HCT116 (cell line): Measurements from ENCODE around the gene NOP14. TPM values are rescaled to one million over a fixed set of nuclear protein-coding genes. Genes with fewer than 3 reads are reported as not detected.

Source experiments
- ATAC-seq: fragments of 200-7000 bp; cut with Tn5 transposase; 2 replicates; pipeline ENCODE4 v1.9.1; 2020; ENCODE audit warnings: mild to moderate bottlenecking, moderate library complexity
- BruUV-seq: library from RNA; stranded (reverse); fragments of 400-500 nt; replicated peaks from 2 replicates; lab custom pipeline; 2021; lab: Mats Ljungman, UMichigan
- CTCF ChIA-PET: fragments of 300-600 bp; sonication (Branson Sonifier 250); formaldehyde crosslinking; loops from one replicate; lab custom pipeline; 2021; ENCODE audit warnings: antibody characterized with exemption; lab: Charles Lee
- POLR2A ChIA-PET: fragments of 300-600, 350-600 bp; sonication (Branson Sonifier 250); formaldehyde crosslinking; loops from one replicate; lab custom pipeline; 2021; ENCODE audit warnings: antibody characterized with exemption; lab: Charles Lee
- RAD21 ChIA-PET, 2 experiments: fragments of 300-600 bp; sonication (Branson Sonifier 250); formaldehyde crosslinking; loops; one replicate each; lab custom pipeline; 2023; ENCODE audit warnings: low total read pairs in 2 of 2; ENCODE audit not compliant: uncharacterized antibody in 2 of 2, unreplicated experiment in 2 of 2, low non-redundant PET in 1 of 2; lab: Charles Lee
- DNase-seq: peaks from one replicate; pipeline ENCODE4 v3.0.0-alpha.2; 2010; ENCODE audit warnings: low read depth, low spot score
- H2AFZ ChIP-seq: fragments of 200-600 bp; shearing (Covaris generic), sonication (generic); 2 replicates; pipeline ENCODE4 v1.6.1; 2017; ENCODE audit warnings: low read depth, mixed run types, mixed read lengths, antibody characterized with exemption, low read length; ENCODE audit not compliant: poor library complexity, severe bottlenecking
- H3K27ac ChIP-seq: 2 replicates; pipeline ENCODE4 v1.5.1; 2012; ENCODE audit warnings: low read depth, low read length
- H3K27me3 ChIP-seq: fragments of 200-600 bp; sonication (generic); 2 replicates; pipeline ENCODE4 v1.6.1; 2016; ENCODE audit warnings: mixed run types, low read length, mixed read lengths; ENCODE audit not compliant: insufficient read depth
- H3K36me3 ChIP-seq, 2 experiments: fragments of 200-500 bp in 1 of 2; fragments of 200-600 bp in 1 of 2; sonication (Bioruptor generic) in 1 of 2; sonication (generic) in 1 of 2; 2 replicates each; pipeline versions ENCODE4 v1.5.1 to v1.6.1; 2014 to 2016; ENCODE audit warnings: low read length in 2 of 2, inconsistent platforms in 1 of 2, mixed read lengths in 1 of 2, mixed run types in 1 of 2; ENCODE audit not compliant: insufficient read depth in 2 of 2, control insufficient read depth in 1 of 2
- H3K4me1 ChIP-seq, 2 experiments: fragments of 200-600 bp in 1 of 2; sonication (generic) in 1 of 2; 2 replicates each; pipeline versions ENCODE4 v1.5.1 to v1.6.1; 2012 to 2017; ENCODE audit warnings: low read length in 2 of 2, inconsistent platforms in 1 of 2, mild to moderate bottlenecking in 1 of 2, mixed read lengths in 1 of 2, mixed run types in 1 of 2, moderate library complexity in 1 of 2; ENCODE audit not compliant: insufficient read depth in 2 of 2, control insufficient read depth in 1 of 2
- H3K4me2 ChIP-seq: fragments of 200-600 bp; sonication (generic); 2 replicates; pipeline ENCODE4 v1.6.1; 2017; ENCODE audit warnings: mixed run types, low read length, mixed read lengths
- H3K4me3 ChIP-seq, 2 experiments: fragments of 200-600 bp in 1 of 2; sonication (generic) in 1 of 2; replicated peaks in 1 of 2; 2 replicates each; pipeline ENCODE4 v1.5.1; 2011 to 2016; ENCODE audit warnings: low read length in 2 of 2, control low read depth in 1 of 2, low read depth in 1 of 2, mild to moderate bottlenecking in 1 of 2, mixed read lengths in 1 of 2, mixed run types in 1 of 2
- H3K79me2 ChIP-seq: fragments of 200-600 bp; sonication (generic); 2 replicates; pipeline ENCODE4 v1.6.1; 2017; ENCODE audit warnings: mild to moderate bottlenecking, mixed run types, low read length, moderate library complexity, mixed read lengths; ENCODE audit not compliant: insufficient read depth
- H3K9ac ChIP-seq: fragments of 200-600 bp; sonication (generic); 2 replicates; pipeline ENCODE4 v1.6.1; 2016; ENCODE audit warnings: low read length, mixed read lengths
- H3K9me2 ChIP-seq: fragments of 200-600 bp; sonication (generic), shearing (Covaris generic); 2 replicates; pipeline ENCODE4 v1.6.1; 2017; ENCODE audit warnings: mixed run types, mild to moderate bottlenecking, moderate library complexity; ENCODE audit not compliant: insufficient read depth
- H3K9me3 ChIP-seq, 2 experiments: fragments of 200-500 bp in 1 of 2; fragments of 200-600 bp in 1 of 2; sonication (Bioruptor generic) in 1 of 2; sonication (generic) in 1 of 2; 2 replicates each; pipeline ENCODE4 v1.6.1; 2014 to 2017; ENCODE audit warnings: low read length in 2 of 2, mixed read lengths in 2 of 2, inconsistent platforms in 1 of 2, low read depth in 1 of 2, mild to moderate bottlenecking in 1 of 2, mixed run types in 1 of 2, moderate library complexity in 1 of 2; ENCODE audit not compliant: control insufficient read depth in 1 of 2, insufficient read depth in 1 of 2
- H4K20me1 ChIP-seq: fragments of 200-600 bp; sonication (generic), shearing (Covaris generic); 2 replicates; pipeline ENCODE4 v1.6.1; 2017; ENCODE audit warnings: mixed run types, mild to moderate bottlenecking, moderate library complexity; ENCODE audit not compliant: insufficient read depth
- CEBPB ChIP-seq: IDR thresholded peaks from 2 replicates; pipeline ENCODE4 v1.6.1; 2012; ENCODE audit warnings: low read depth
- EGR1 ChIP-seq: IDR thresholded peaks from 2 replicates; pipeline ENCODE4 v1.6.1; 2012; ENCODE audit warnings: low read depth
- EZH2 ChIP-seq: fragments of 200-600 bp; sonication (generic); IDR thresholded peaks from 2 replicates; pipeline ENCODE4 v1.6.1; 2017; ENCODE audit warnings: antibody characterized with exemption, mixed run types
- EZH2phosphoT487 ChIP-seq: fragments of 200-600 bp; IDR thresholded peaks from 2 replicates; pipeline ENCODE4 v1.6.1; 2018; ENCODE audit warnings: antibody characterized with exemption, borderline replicate concordance
- JUND ChIP-seq: IDR thresholded peaks from 2 replicates; pipeline ENCODE4 v1.6.1; 2012
- POLR2A ChIP-seq: IDR thresholded peaks from 2 replicates; pipeline ENCODE4 v1.7.0; 2011; ENCODE audit warnings: borderline replicate concordance; ENCODE audit not compliant: insufficient read depth, insufficient read length; ENCODE audit errors: extremely low read depth
- REST ChIP-seq: IDR thresholded peaks from 2 replicates; pipeline ENCODE4 v1.6.1; 2012; ENCODE audit warnings: low read depth
- SIN3A ChIP-seq: IDR thresholded peaks from 2 replicates; pipeline ENCODE4 v1.6.1; 2012; ENCODE audit warnings: low read depth
- SP1 ChIP-seq: IDR thresholded peaks from 2 replicates; pipeline ENCODE4 v1.6.1; 2012; ENCODE audit warnings: low read depth
- YY1 ChIP-seq: IDR thresholded peaks from 2 replicates; pipeline ENCODE4 v1.6.1; 2011; ENCODE audit warnings: low read length, low read depth, moderate library complexity, mild to moderate bottlenecking; ENCODE audit not compliant: insufficient replicate concordance; ENCODE audit errors: extremely low read depth
- ZBTB33 ChIP-seq: IDR thresholded peaks from 2 replicates; pipeline ENCODE4 v1.6.1; 2011; ENCODE audit warnings: mild to moderate bottlenecking, low read length, moderate library complexity; ENCODE audit not compliant: insufficient replicate concordance; ENCODE audit errors: extremely low read depth
- intact Hi-C: fragments of 100-400 bp; cut with micrococcal nuclease; formaldehyde crosslinking; loops from 2 replicates; pipeline ENCODE4 v1.10.0; 2022
- total RNA-seq: library from RNA; stranded (reverse); gene quantifications from one replicate; pipeline ENCODE4 v1.2.1, GENCODE V29; 2021; ENCODE audit not compliant: unreplicated experiment

The NOP14 gene
- total RNA-seq, 1 experiment from 2014 or later, result 67.3 TPM

GRCh38 chr4:2933566-2934076 lies 29.6 kb downstream of the NOP14 start:
- Histone ChIP-seq H3K4me2 (peak overlapping the region; percentile 89), H3K27ac (peak overlapping the region; percentile 73), H3K79me2 (peaks cover 36% of the 10 kb centered on the region), H3K9me2 (no peaks in the 10 kb centered on the region), H3K36me3 (peaks cover 3 to 41% of the 10 kb centered on the region in 2 experiments; a peak in 2 of 4 replicates), H3K9me3 (no peaks in the 10 kb centered on the region), H3K4me3 (peak overlapping the region; percentile 65 to 95), H3K9ac (peak overlapping the region; percentile 74), H2AFZ (no peak overlapping the region), H3K27me3 (no peaks in the 10 kb centered on the region), H4K20me1 (peaks cover 5% of the 10 kb centered on the region; the same call in 1 of the 2 replicates), H3K4me1 (peaks cover 24 to 41% of the 10 kb centered on the region in 2 experiments)
- TF ChIP-seq SIN3A (no peak), REST (no peak), ZBTB33 (no peak), POLR2A (no peak), SP1 (no peak), EZH2 (no peak), CEBPB (no peak), JUND (no peak), EZH2phosphoT487 (no peak), YY1 (no peak), EGR1 (no peak)
- intact Hi-C loops, result loop anchor here (2.0 kb wide), 1 partner anchor 169 kb away; no protein-coding TSS in a partner anchor
- TSS peak; percentile 2 for BruUV-seq
- POLR2A ChIA-PET, result no interaction called here
- no peak for DNase-seq
- ATAC-seq, result no peak
- CTCF ChIA-PET, result no interaction called here
- RAD21 ChIA-PET, result no interaction called here
